Large intestine (tissue), 1 donor: Measurements from ENCODE around the gene ASCL1. TPM values are rescaled to one million over a fixed set of nuclear protein-coding genes. Genes with fewer than 3 reads are reported as not detected.

Experiments used
- polyA plus RNA-seq: library from polyadenylated mRNA; unstranded; fragments of 120-200 nt; gene quantifications from one replicate; pipeline ENCODE4 v1.2.1, GENCODE V29; 2013

The ASCL1 gene
- polyA plus RNA-seq, 1 donor = 6.4 TPM

Other genes with a start within 250 kb of the ASCL1 start
- gene PAH, start 40.4 kb upstream of the ASCL1 start, polyA plus RNA-seq = 172 TPM